ENCODE data around the gene UNC119B.

UNC119B gene

DNA sequence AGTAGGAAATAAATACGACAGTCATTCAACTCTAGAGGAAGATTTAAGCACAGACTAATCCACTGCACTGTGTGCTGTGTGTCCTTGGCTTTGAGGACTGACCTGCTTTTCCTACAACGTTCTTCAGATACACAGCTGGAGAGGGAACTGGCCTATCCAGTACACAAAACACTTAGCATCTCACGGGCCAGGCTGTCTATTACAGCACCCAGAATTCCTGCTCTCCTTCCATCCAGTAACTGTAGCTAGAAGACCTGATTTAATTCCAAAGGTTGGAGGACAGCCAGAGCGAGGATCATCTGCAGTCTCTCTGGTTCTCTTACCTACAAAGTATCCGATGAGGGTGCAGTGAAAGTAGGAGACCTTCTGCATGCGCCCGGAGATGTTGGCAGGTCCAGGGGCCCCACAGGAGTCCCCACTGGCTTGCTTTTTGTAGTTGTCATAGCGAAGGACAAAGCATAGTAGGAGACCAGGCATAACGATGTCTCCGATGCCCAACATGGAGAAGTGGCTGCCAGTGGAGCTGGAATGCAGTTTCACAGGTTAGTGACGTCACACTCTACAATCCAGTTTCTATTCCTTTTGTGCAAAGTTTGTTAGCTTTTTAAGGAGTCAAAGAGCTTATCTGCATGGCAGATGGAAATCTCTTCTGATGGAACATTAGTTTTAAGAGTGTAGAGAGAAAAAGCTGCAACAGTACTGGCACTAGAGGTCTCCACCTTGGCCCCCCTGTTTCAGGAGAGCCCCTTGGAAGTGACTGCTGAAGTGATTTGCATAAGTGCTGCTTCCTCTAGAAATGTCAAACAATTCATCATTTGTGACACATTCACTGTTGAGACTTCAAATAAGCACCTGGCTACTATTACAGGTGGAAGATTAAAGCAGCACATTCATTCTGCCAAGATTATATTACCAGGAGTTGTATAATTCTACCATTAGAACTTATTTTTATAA is 57.1 kb downstream of the UNC119B start:
- DNase-seq (ENCODE audit: low read depth): no peak

DNA sequence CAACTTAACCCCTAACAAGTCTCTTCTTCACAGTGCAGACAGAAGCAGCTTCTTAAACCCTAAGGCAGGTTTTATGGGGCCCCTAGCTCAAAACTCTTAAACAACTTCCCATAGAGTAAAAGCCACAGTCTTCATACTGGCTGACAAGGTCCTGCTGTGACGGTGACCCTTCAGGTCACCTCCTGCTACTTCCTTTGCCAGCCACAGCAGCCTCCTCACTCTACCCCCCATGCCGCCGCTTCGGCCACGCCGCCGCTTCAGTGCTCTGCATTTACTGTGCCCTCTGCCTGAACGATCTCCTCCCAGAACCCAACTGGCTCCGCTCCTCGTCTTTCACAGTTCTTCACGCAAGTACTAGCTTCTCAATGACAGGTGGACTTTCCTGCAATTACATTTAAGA is 60.8 kb downstream of the UNC119B start:
- DNase-seq (ENCODE audit: low read depth): no peak

Data from T follicular helper cell (primary cell).